Measurements from ENCODE around the gene SPTBN1.
"Not testable (repeated sequence)": the region's sequence is repeated elsewhere in the genome, so short reads cannot be mapped to it uniquely, and the experiment has no call there.

SPTBN1 gene

GRCh38 chr2:54681416-54681815 lies 225.3 kb downstream of the SPTBN1 start:
- DNase-seq, result no peak

GRCh38 chr2:54683596-54683995 lies 227.5 kb downstream of the SPTBN1 start:
- DNase-seq, result no peak

- DNase-seq, result no peak
These were observed 229.2 kb downstream of the SPTBN1 start for GRCh38 chr2:54685263-54685775.

- no peak for DNase-seq
These were observed 231.5 kb downstream of the SPTBN1 start for GRCh38 chr2:54687595-54688152.

GRCh38 chr2:54691445-54692135 lies 235.5 kb downstream of the SPTBN1 start:
- no peak for DNase-seq

GRCh38 chr2:54692556-54692955 lies 236.4 kb downstream of the SPTBN1 start:
- no peak for DNase-seq

- DNase-seq, result no peak
These were observed 239.3 kb downstream of the SPTBN1 start for GRCh38 chr2:54695378-54695777.

- no peak for DNase-seq
These were observed 241.8 kb downstream of the SPTBN1 start for GRCh38 chr2:54697934-54698333.

- DNase-seq, result not testable (repeated sequence)
These were observed 242.8 kb downstream of the SPTBN1 start for GRCh38 chr2:54698926-54699325.

GRCh38 chr2:54699665-54700064 lies 243.5 kb downstream of the SPTBN1 start:
- DNase-seq, result no peak

GRCh38 chr2:54701029-54701428 lies 244.9 kb downstream of the SPTBN1 start:
- no peak for DNase-seq

GRCh38 chr2:54704238-54704637 lies 248.1 kb downstream of the SPTBN1 start:
- no peak for DNase-seq

- DNase-seq, result peak; percentile 11 to 36
These were observed 248.8 kb downstream of the SPTBN1 start for GRCh38 chr2:54704688-54705605.

- DNase-seq, result no peak
These were observed 250.5 kb downstream of the SPTBN1 start for GRCh38 chr2:54706622-54707021.

GRCh38 chr2:54708584-54709335 lies 252.6 kb downstream of the SPTBN1 start:
- no peak for DNase-seq

GRCh38 chr2:54709336-54709809 lies 253.2 kb downstream of the SPTBN1 start:
- no peak for DNase-seq

- no peak for DNase-seq
These were observed 254.1 kb downstream of the SPTBN1 start for GRCh38 chr2:54710216-54710615.

GRCh38 chr2:54712516-54712915 lies 256.4 kb downstream of the SPTBN1 start:
- no peak for DNase-seq

- DNase-seq, result no peak
These were observed 258.9 kb downstream of the SPTBN1 start for GRCh38 chr2:54714996-54715395.

GRCh38 chr2:54716375-54716774 lies 260.2 kb downstream of the SPTBN1 start:
- no peak for DNase-seq

GRCh38 chr2:54720563-54720962 lies 264.4 kb downstream of the SPTBN1 start:
- DNase-seq, result no peak
